ENCODE data around the gene DOCK2. TPM values are rescaled to one million over a fixed set of nuclear protein-coding genes. Genes with fewer than 3 reads are reported as not detected.

The DOCK2 gene
- total RNA-seq, 1 donor from 2014 or later: not detected

GRCh38 chr5:169811680-169812079, 174.6 kb downstream of the DOCK2 start:
- H3K27me3 ChIP-seq (ENCODE audit: control insufficient read depth, insufficient read depth, low read length): peaks cover 2% of the 10 kb centered on the region
- no peak for FAIRE-seq
- no peaks in the 10 kb centered on the region for H3K36me3 ChIP-seq (ENCODE audit: control insufficient read depth, insufficient read depth, low read length)
- TF ChIP-seq CTCF (IDR thresholded peaks at IDR 0.05; ENCODE audit: insufficient read depth, low read length, severe bottlenecking): no peak
- DNase-seq (ENCODE audit: low read depth): no peak
- no peak overlapping the region for H3K4me3 ChIP-seq (ENCODE audit: low read depth, low read length)

- no peak overlapping the region for H3K4me3 ChIP-seq (ENCODE audit: low read depth, low read length)
- no peak for TF ChIP-seq CTCF (IDR thresholded peaks at IDR 0.05; ENCODE audit: insufficient read depth, low read length, severe bottlenecking)
- H3K27me3 ChIP-seq (ENCODE audit: control insufficient read depth, insufficient read depth, low read length): peaks cover 2% of the 10 kb centered on the region
- FAIRE-seq: no peak
- no peak for DNase-seq (ENCODE audit: low read depth)
- H3K36me3 ChIP-seq (ENCODE audit: control insufficient read depth, insufficient read depth, low read length): no peaks in the 10 kb centered on the region
Measured at GRCh38 chr5:169812786-169813185, 175.7 kb downstream of the DOCK2 start.

- no peak for FAIRE-seq
- peaks cover 2% of the 10 kb centered on the region for H3K27me3 ChIP-seq (ENCODE audit: control insufficient read depth, insufficient read depth, low read length)
- no peak overlapping the region for H3K4me3 ChIP-seq (ENCODE audit: low read depth, low read length)
- DNase-seq (ENCODE audit: low read depth): no peak
- H3K36me3 ChIP-seq (ENCODE audit: control insufficient read depth, insufficient read depth, low read length): no peaks in the 10 kb centered on the region
- TF ChIP-seq CTCF (IDR thresholded peaks at IDR 0.05; ENCODE audit: insufficient read depth, low read length, severe bottlenecking): no peak
Measured at GRCh38 chr5:169814045-169814444, 177.0 kb downstream of the DOCK2 start.

GRCh38 chr5:169814522-169814921, 177.4 kb downstream of the DOCK2 start:
- Histone ChIP-seq H3K27me3 (ENCODE audit: control insufficient read depth, insufficient read depth, low read length) (peaks cover 2% of the 10 kb centered on the region), H3K4me3 (ENCODE audit: low read depth, low read length) (no peak overlapping the region), H3K36me3 (ENCODE audit: control insufficient read depth, insufficient read depth, low read length) (no peaks in the 10 kb centered on the region)
- FAIRE-seq (no peak), DNase-seq (ENCODE audit: low read depth) (no peak)
- no peak for TF ChIP-seq CTCF (IDR thresholded peaks at IDR 0.05; ENCODE audit: insufficient read depth, low read length, severe bottlenecking)

GRCh38 chr5:169817031-169817430, 180.0 kb downstream of the DOCK2 start:
- H3K36me3 ChIP-seq (ENCODE audit: control insufficient read depth, insufficient read depth, low read length): no peaks in the 10 kb centered on the region
- TF ChIP-seq CTCF (IDR thresholded peaks at IDR 0.05; ENCODE audit: insufficient read depth, low read length, severe bottlenecking): no peak
- FAIRE-seq: no peak
- H3K27me3 ChIP-seq (ENCODE audit: control insufficient read depth, insufficient read depth, low read length): no peaks in the 10 kb centered on the region
- DNase-seq (ENCODE audit: low read depth): peak; percentile 3
- no peak overlapping the region for H3K4me3 ChIP-seq (ENCODE audit: low read depth, low read length)

GRCh38 chr5:169826618-169827017, 189.5 kb downstream of the DOCK2 start:
- Histone ChIP-seq H3K4me3 (ENCODE audit: low read depth, low read length) (no peak overlapping the region), H3K27me3 (ENCODE audit: control insufficient read depth, insufficient read depth, low read length) (no peaks in the 10 kb centered on the region), H3K36me3 (ENCODE audit: control insufficient read depth, insufficient read depth, low read length) (no peaks in the 10 kb centered on the region)
- DNase-seq (ENCODE audit: low read depth): peak; percentile 10
- no peak for FAIRE-seq
- TF ChIP-seq CTCF (IDR thresholded peaks at IDR 0.05; ENCODE audit: insufficient read depth, low read length, severe bottlenecking): peak; percentile 28
